HG03066 (cell line): Measurements from ENCODE around the gene RSPRY1.
A peak's percentile ranks its signal among the peaks of the same experiment; 100 is the strongest.

Experiments used
- ATAC-seq: cut with Tn5 transposase; IDR thresholded peaks from one replicate; pipeline ENCODE4 v1.9.1; 2021; ENCODE audit warnings: low read depth; ENCODE audit not compliant: unreplicated experiment

RSPRY1 gene

GRCh38 chr16:57216968-57217367 is 30.8 kb downstream of the RSPRY1 start:
- no peak for ATAC-seq

GRCh38 chr16:57223057-57223456 is 36.9 kb downstream of the RSPRY1 start:
- no peak for ATAC-seq

GRCh38 chr16:57224651-57225335 is 38.7 kb downstream of the RSPRY1 start:
- ATAC-seq, result no peak

GRCh38 chr16:57225978-57226377 is 39.8 kb downstream of the RSPRY1 start:
- ATAC-seq, result no peak

- ATAC-seq, result no peak
Measured at GRCh38 chr16:57226701-57227621, 40.8 kb downstream of the RSPRY1 start.

- no peak for ATAC-seq
Measured at GRCh38 chr16:57229079-57229478, 43.0 kb downstream of the RSPRY1 start.

- ATAC-seq, result no peak
Measured at GRCh38 chr16:57231821-57232350, 45.8 kb downstream of the RSPRY1 start.

- no peak for ATAC-seq
Measured at GRCh38 chr16:57233944-57234706, 48.0 kb downstream of the RSPRY1 start.

GRCh38 chr16:57234707-57235092 is 48.6 kb downstream of the RSPRY1 start:
- ATAC-seq, result no peak

GRCh38 chr16:57235128-57236021 is 49.2 kb downstream of the RSPRY1 start:
- ATAC-seq, result no peak

- no peak for ATAC-seq
Measured at GRCh38 chr16:57236022-57236350, 49.9 kb downstream of the RSPRY1 start.

- no peak for ATAC-seq
Measured at GRCh38 chr16:57238682-57239081, 52.6 kb downstream of the RSPRY1 start.

- no peak for ATAC-seq
Measured at GRCh38 chr16:57239107-57239506, 53.0 kb downstream of the RSPRY1 start.

GRCh38 chr16:57240851-57241250 is 54.7 kb downstream of the RSPRY1 start:
- ATAC-seq, result no peak

- ATAC-seq, result no peak
Measured at GRCh38 chr16:57242650-57243049, 56.5 kb downstream of the RSPRY1 start.

- peak; percentile 27 for ATAC-seq
Measured at GRCh38 chr16:57244463-57244766, 58.3 kb downstream of the RSPRY1 start.

GRCh38 chr16:57244767-57245471 is 58.8 kb downstream of the RSPRY1 start, which contains the start of gene ARL2BP:
TSS of gene ARL2BP (plus strand) at chr16:57245259. CDS start at chr16:57245368, 109 bp downstream.
- peak; percentile 92 for ATAC-seq

GRCh38 chr16:57245472-57246113 is 59.5 kb downstream of the RSPRY1 start:
- ATAC-seq, result peak; percentile 23

- ATAC-seq, result no peak
Measured at GRCh38 chr16:57251352-57251751, 65.2 kb downstream of the RSPRY1 start.
